H1 (cell line): ENCODE measurements around the gene S100A10. TPM values are rescaled to one million over a fixed set of nuclear protein-coding genes. Genes with fewer than 3 reads are reported as not detected.

ENCODE experiments used
- CTCF ChIA-PET: fragments of 300-600 bp; sonication (Branson Sonifier 250); formaldehyde crosslinking; loops from one replicate; lab custom pipeline; 2021; ENCODE audit not compliant: partially characterized antibody; lab: Charles Lee
- POLR2A ChIA-PET: fragments of 300-600 bp; sonication (Branson Sonifier 250); formaldehyde crosslinking; loops from one replicate; lab custom pipeline; 2021; ENCODE audit warnings: inconsistent platforms; ENCODE audit not compliant: partially characterized antibody; lab: Charles Lee
- DNase-seq, 2 experiments: peaks; one replicate each; pipeline versions ENCODE4 v3.0.0 to v3.0.0-alpha.2; 2010 to 2022; ENCODE audit warnings: low spot score in 2 of 2, low read depth in 1 of 2, mixed read lengths in 1 of 2
- FAIRE-seq: peaks from 2 replicates; lab custom pipeline; 2011; peaks lifted over from hg19 to GRCh38; lab: Jason Lieb, UNC
- H2AFZ ChIP-seq: 2 replicates; pipeline ENCODE4 v1.8.1; 2012; ENCODE audit warnings: low read length, inconsistent platforms
- H2AK5ac ChIP-seq: 2 replicates; pipeline ENCODE4 v1.6.1; 2013; ENCODE audit warnings: low read depth, low read length
- H2BK120ac ChIP-seq: replicated peaks from 2 replicates; pipeline ENCODE3; 2013; ENCODE audit warnings: low read depth, low read length, inconsistent platforms
- H2BK12ac ChIP-seq: 2 replicates; pipeline ENCODE4 v1.6.1; 2013; ENCODE audit warnings: low read depth, low read length
- H2BK15ac ChIP-seq: 2 replicates; pipeline ENCODE4 v1.6.1; 2013; ENCODE audit warnings: low read length
- H2BK20ac ChIP-seq: 2 replicates; pipeline ENCODE4 v1.6.1; 2013; ENCODE audit warnings: low read length
- H2BK5ac ChIP-seq: 2 replicates; pipeline ENCODE4 v1.6.1; 2013; ENCODE audit warnings: low read depth, low read length
- H3K14ac ChIP-seq: 2 replicates; pipeline ENCODE4 v1.6.1; 2013; ENCODE audit warnings: inconsistent platforms; ENCODE audit not compliant: insufficient read length
- H3K18ac ChIP-seq: 2 replicates; pipeline ENCODE4 v1.6.1; 2013; ENCODE audit warnings: low read length; ENCODE audit errors: extremely low read depth
- H3K23ac ChIP-seq: 2 replicates; pipeline ENCODE4 v1.6.1; 2013; ENCODE audit warnings: inconsistent platforms; ENCODE audit not compliant: insufficient read length
- H3K23me2 ChIP-seq: 2 replicates; pipeline ENCODE4 v1.6.1; 2013; ENCODE audit warnings: low read depth, low read length
- H3K27ac ChIP-seq: 2 replicates; pipeline ENCODE4 v1.6.1; 2011; ENCODE audit warnings: low read depth, low read length, inconsistent platforms
- H3K27me3 ChIP-seq, 4 experiments: replicated peaks in 1 of 4; 1 replicate in 1 of 4; 2 replicates in 3 of 4; pipeline versions ENCODE4 v1.6.1 to v1.8.1; 2011 to 2013; ENCODE audit warnings: low read length in 3 of 4, mild to moderate bottlenecking in 3 of 4, inconsistent platforms in 2 of 4, mixed read lengths in 2 of 4, moderate library complexity in 1 of 4; ENCODE audit not compliant: control insufficient read depth in 3 of 4, insufficient read depth in 3 of 4; ENCODE audit errors: extremely low read depth in 1 of 4
- H3K36me3 ChIP-seq, 4 experiments: 2 replicates each; pipeline versions ENCODE4 v1.6.1 to v1.8.1; 2011 to 2013; ENCODE audit warnings: mild to moderate bottlenecking in 4 of 4, low read length in 3 of 4, moderate library complexity in 2 of 4, control low read depth in 1 of 4, inconsistent platforms in 1 of 4; ENCODE audit not compliant: insufficient read depth in 4 of 4, control insufficient read depth in 2 of 4
- H3K4ac ChIP-seq: replicated peaks from 2 replicates; pipeline ENCODE3; 2013; ENCODE audit warnings: low read length, low read depth, mixed read lengths, inconsistent platforms; ENCODE audit not compliant: insufficient read length
- H3K4me1 ChIP-seq, 4 experiments: replicated peaks in 1 of 4; 1 replicate in 1 of 4; 2 replicates in 3 of 4; pipeline versions ENCODE4 v1.6.1 to v1.8.1; 2011 to 2013; ENCODE audit warnings: low read length in 3 of 4, inconsistent platforms in 2 of 4, mixed read lengths in 1 of 4; ENCODE audit not compliant: insufficient read depth in 4 of 4, control insufficient read depth in 3 of 4
- H3K4me2 ChIP-seq, 2 experiments: 2 replicates each; pipeline versions ENCODE4 v1.6.1 to v1.8.1; 2011 to 2013; ENCODE audit warnings: low read depth in 2 of 2, low read length in 2 of 2, control low read depth in 1 of 2, inconsistent platforms in 1 of 2, mild to moderate bottlenecking in 1 of 2; ENCODE audit not compliant: insufficient read depth in 1 of 2
- H3K4me3 ChIP-seq, 4 experiments: fragments of 200-600, 300-600 bp in 1 of 4; sonication (generic), shearing (Covaris generic), sonication (Bioruptor Twin) in 1 of 4; 2 replicates each; pipeline versions ENCODE4 v1.5.1 to v1.8.1; 2011 to 2016; ENCODE audit warnings: low read length in 4 of 4, low read depth in 3 of 4, control low read depth in 2 of 4, inconsistent platforms in 2 of 4, mild to moderate bottlenecking in 2 of 4, mixed read lengths in 1 of 4, moderate library complexity in 1 of 4; ENCODE audit not compliant: insufficient read depth in 2 of 4; ENCODE audit errors: extremely low read depth in 1 of 4
- H3K56ac ChIP-seq: replicated peaks from 2 replicates; pipeline ENCODE3; 2013; ENCODE audit warnings: low read depth, mild to moderate bottlenecking, mixed read lengths, low read length, inconsistent platforms; ENCODE audit not compliant: insufficient read length
- H3K79me1 ChIP-seq: 2 replicates; pipeline ENCODE4 v1.6.1; 2013; ENCODE audit warnings: low read depth, low read length, control low read depth
- H3K79me2 ChIP-seq, 2 experiments: 2 replicates each; pipeline versions ENCODE4 v1.6.1 to v1.8.1; 2012 to 2013; ENCODE audit warnings: low read length in 2 of 2, mild to moderate bottlenecking in 2 of 2, inconsistent platforms in 1 of 2; ENCODE audit not compliant: insufficient read depth in 2 of 2, control insufficient read depth in 1 of 2
- H3K9ac ChIP-seq, 4 experiments: replicated peaks in 1 of 4; 1 replicate in 1 of 4; 2 replicates in 3 of 4; pipeline versions ENCODE4 v1.6.1 to v1.8.1; 2011 to 2013; ENCODE audit warnings: low read depth in 3 of 4, low read length in 3 of 4, control low read depth in 2 of 4, mild to moderate bottlenecking in 2 of 4, moderate library complexity in 2 of 4, inconsistent platforms in 1 of 4; ENCODE audit errors: extremely low read depth in 1 of 4
- H3K9me3 ChIP-seq, 2 experiments: 2 replicates each; pipeline versions ENCODE4 v1.6.1 to v1.8.1; 2012 to 2013; ENCODE audit warnings: mild to moderate bottlenecking in 2 of 2, moderate library complexity in 2 of 2, control low read depth in 1 of 2, inconsistent platforms in 1 of 2, low read depth in 1 of 2, low read length in 1 of 2, mixed read lengths in 1 of 2; ENCODE audit not compliant: insufficient read depth in 2 of 2
- H4K20me1 ChIP-seq, 2 experiments: replicated peaks in 1 of 2; 2 replicates each; pipeline versions ENCODE3 to v1.8.1; 2011 to 2013; ENCODE audit warnings: inconsistent platforms in 2 of 2, low read length in 2 of 2, mild to moderate bottlenecking in 1 of 2; ENCODE audit not compliant: insufficient read depth in 2 of 2, control insufficient read depth in 1 of 2
- H4K5ac ChIP-seq: 2 replicates; pipeline ENCODE4 v1.6.1; 2013; ENCODE audit warnings: low read length, low read depth, mixed read lengths, inconsistent platforms; ENCODE audit not compliant: insufficient read length
- H4K8ac ChIP-seq: 2 replicates; pipeline ENCODE4 v1.8.0; 2013; ENCODE audit warnings: mild to moderate bottlenecking, moderate library complexity, low read length, inconsistent platforms; ENCODE audit not compliant: insufficient read depth; ENCODE audit errors: extremely low read depth
- H4K91ac ChIP-seq: replicated peaks from 2 replicates; pipeline ENCODE3; 2013; ENCODE audit warnings: low read length, mixed read lengths, inconsistent platforms; ENCODE audit not compliant: insufficient read length
- ASH2L ChIP-seq: fragments of 200-600, 300-600 bp; sonication (generic); IDR thresholded peaks from one replicate; pipeline ENCODE4 v1.7.1; 2017; ENCODE audit warnings: low read length
- BCL11A ChIP-seq, 2 experiments: IDR thresholded peaks; one replicate each; pipeline ENCODE4 v1.6.1; 2011; ENCODE audit warnings: low read depth in 2 of 2, low read length in 2 of 2, mild to moderate bottlenecking in 2 of 2
- EGR1 ChIP-seq: IDR thresholded peaks from 2 replicates; pipeline ENCODE4 v1.6.1; 2011; ENCODE audit warnings: low read depth, low read length, borderline replicate concordance
- FOSL1 ChIP-seq: IDR thresholded peaks from 2 replicates; pipeline ENCODE4 v1.6.1; 2011; ENCODE audit warnings: mild to moderate bottlenecking, low read depth, low read length, moderate library complexity; ENCODE audit not compliant: insufficient read depth
- HDAC2 ChIP-seq, 2 experiments: fragments of 300-600 bp in 1 of 2; sonication (generic) in 1 of 2; IDR thresholded peaks; 2 replicates each; pipeline ENCODE4 v1.6.1; 2011 to 2012; ENCODE audit warnings: low read depth in 2 of 2, low read length in 2 of 2, mild to moderate bottlenecking in 2 of 2, moderate library complexity in 2 of 2, borderline replicate concordance in 1 of 2, inconsistent platforms in 1 of 2
- SP1 ChIP-seq: IDR thresholded peaks from 2 replicates; pipeline ENCODE4 v1.6.1; 2011; ENCODE audit warnings: low read depth, low read length
- TAF1 ChIP-seq: IDR thresholded peaks from 2 replicates; pipeline ENCODE4 v1.6.1; 2011; ENCODE audit warnings: mild to moderate bottlenecking, low read depth, low read length
- TAF7 ChIP-seq: optimal IDR thresholded peaks from 2 replicates; pipeline ENCODE3; 2011; ENCODE audit warnings: low read depth, mild to moderate bottlenecking, inconsistent platforms, low read length, moderate library complexity, borderline replicate concordance
- WGBS, 2 experiments: shearing (Covaris generic) in 1 of 2; methylation state at CpG; one replicate each; pipeline versions ENCODE4 v1.1.6 to v1.1.7; 2013 to 2015; ENCODE audit warnings: low lambda C conversion rate in 2 of 2, mixed read lengths in 2 of 2, inconsistent platforms in 1 of 2, low coverage in 1 of 2, missing lambda C conversion rate in 1 of 2; ENCODE audit not compliant: insufficient replicate concordance in 2 of 2, insufficient coverage in 1 of 2, insufficient read length in 1 of 2; ENCODE audit errors: extremely low coverage in 1 of 2, missing lambda C conversion rate in 1 of 2; 5-methylcytosine and 5-hydroxymethylcytosine counted together
- polyA plus RNA-seq, 7 experiments: library from polyadenylated mRNA; depleted of rRNA in 3 of 7; stranded (reverse) in 5 of 7; unstranded in 2 of 7; fragments of >200 nt in 5 of 7; fragments of 200-250 nt in 2 of 7; gene quantifications; 1 replicate in 5 of 7; 2 replicates in 1 of 7; 4 replicates in 1 of 7; pipeline versions ENCODE4 v1.2.1 to v1.2.3, GENCODE V29; 2011 to 2013; ENCODE audit warnings: missing spikeins in 2 of 7, mixed read lengths in 2 of 7
- total RNA-seq: library from RNA; stranded (reverse); fragmentation: NEBNext Ultra II Directional; extraction: Animal tissue kit (Norgen Biotek cat#: 25700); gene quantifications from 2 replicates; pipeline ENCODE4 v1.2.1, GENCODE V29; 2021
- TF ChIP-seq, protein P1 (sequence below): IDR thresholded peaks from 2 replicates; pipeline ENCODE4 v1.6.1; 2012; ENCODE audit warnings: low read length, inconsistent platforms
- TF ChIP-seq, protein P2 (sequence below): IDR thresholded peaks from 2 replicates; pipeline ENCODE4 v1.6.1; 2011; ENCODE audit warnings: low read length, improper control_type of control experiment

The S100A10 gene
- total and polyA plus RNA-seq, 2 of the 8 experiments (the other 6 are each of a cell fraction or from before 2014, with no cell fraction given): 23.9 to 231 TPM

DNA sequence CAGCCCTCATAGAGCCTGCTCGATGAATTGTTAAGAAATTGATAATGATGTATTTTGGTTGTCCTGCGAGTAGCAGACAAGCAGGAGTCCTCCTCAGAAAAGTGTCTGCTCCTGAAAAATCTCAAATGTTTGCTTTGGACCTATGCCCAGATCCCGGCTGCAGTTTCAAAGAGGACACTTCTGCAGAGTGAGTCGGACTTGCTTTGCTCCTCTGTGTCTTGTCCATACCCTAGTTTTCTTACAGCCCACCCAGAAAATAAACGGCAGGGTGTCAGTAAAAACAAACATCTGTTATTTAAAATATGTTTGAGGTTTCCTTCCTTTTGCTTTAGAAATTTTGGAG is 2.8 kb downstream of the S100A10 start:
- H3K9me3 ChIP-seq: no peaks in the 10 kb centered on the region
- no peak overlapping the region for H2BK120ac ChIP-seq
- peaks cover 6% of the 10 kb centered on the region for H3K79me1 ChIP-seq
- H3K18ac ChIP-seq: no peak overlapping the region
- no peak overlapping the region for H2AFZ ChIP-seq
- H3K56ac ChIP-seq: no peak overlapping the region
- FAIRE-seq (no peak), DNase-seq (no peak)
- no peak overlapping the region for H3K27ac ChIP-seq
- TF ChIP-seq EGR1 (no peak), ASH2L (no peak), TAF1 (no peak), TAF7 (no peak), SP1 (no peak), BCL11A (IDR thresholded peaks at IDR 0.05; ENCODE audit: low read depth in 2 of 2, low read length in 2 of 2) (no peak), HDAC2 (IDR thresholded peaks at IDR 0.05; ENCODE audit: borderline replicate concordance in 1 of 2, low read depth in 2 of 2, low read length in 2 of 2) (no peak), FOSL1 (no peak)
- TF ChIP-seq, protein P1, sequence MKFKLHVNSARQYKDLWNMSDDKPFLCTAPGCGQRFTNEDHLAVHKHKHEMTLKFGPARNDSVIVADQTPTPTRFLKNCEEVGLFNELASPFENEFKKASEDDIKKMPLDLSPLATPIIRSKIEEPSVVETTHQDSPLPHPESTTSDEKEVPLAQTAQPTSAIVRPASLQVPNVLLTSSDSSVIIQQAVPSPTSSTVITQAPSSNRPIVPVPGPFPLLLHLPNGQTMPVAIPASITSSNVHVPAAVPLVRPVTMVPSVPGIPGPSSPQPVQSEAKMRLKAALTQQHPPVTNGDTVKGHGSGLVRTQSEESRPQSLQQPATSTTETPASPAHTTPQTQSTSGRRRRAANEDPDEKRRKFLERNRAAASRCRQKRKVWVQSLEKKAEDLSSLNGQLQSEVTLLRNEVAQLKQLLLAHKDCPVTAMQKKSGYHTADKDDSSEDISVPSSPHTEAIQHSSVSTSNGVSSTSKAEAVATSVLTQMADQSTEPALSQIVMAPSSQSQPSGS: no peak
- TF ChIP-seq, protein P2, sequence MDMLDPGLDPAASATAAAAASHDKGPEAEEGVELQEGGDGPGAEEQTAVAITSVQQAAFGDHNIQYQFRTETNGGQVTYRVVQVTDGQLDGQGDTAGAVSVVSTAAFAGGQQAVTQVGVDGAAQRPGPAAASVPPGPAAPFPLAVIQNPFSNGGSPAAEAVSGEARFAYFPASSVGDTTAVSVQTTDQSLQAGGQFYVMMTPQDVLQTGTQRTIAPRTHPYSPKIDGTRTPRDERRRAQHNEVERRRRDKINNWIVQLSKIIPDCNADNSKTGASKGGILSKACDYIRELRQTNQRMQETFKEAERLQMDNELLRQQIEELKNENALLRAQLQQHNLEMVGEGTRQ: no peak
- H3K4me1 ChIP-seq: peaks cover 3 to 27% (median 12%) of the 10 kb centered on the region in 4 experiments
- H3K4ac ChIP-seq: no peak overlapping the region
- H4K8ac ChIP-seq: no peak overlapping the region
- H3K23ac ChIP-seq: no peak overlapping the region
- H3K79me2 ChIP-seq: peaks cover 2 to 45% of the 10 kb centered on the region in 2 experiments; a peak in 3 of 4 replicates
- H3K36me3 ChIP-seq: peaks cover 0 to 3% (median under 1%) of the 10 kb centered on the region in 4 experiments; a peak in 4 of 8 replicates
- no peak overlapping the region for H4K91ac ChIP-seq
- no peak overlapping the region for H3K9ac ChIP-seq
- H2BK12ac ChIP-seq: no peak overlapping the region
- no peak overlapping the region for H4K5ac ChIP-seq
- peaks cover 0 to 13% (median 6%) of the 10 kb centered on the region in 4 experiments; a peak in 4 of 7 replicates for H3K27me3 ChIP-seq
- ChIA-PET POLR2A (interaction anchor here (1.0 to 2.4 kb wide), 2 partner anchors 11 to 15 kb away, joined by 3 to 12 read pairs; no protein-coding TSS in a partner anchor), CTCF (interaction anchor here (0.5 to 31.0 kb wide), 6 partner anchors 4 to 62 kb away, joined by 7 to 553 read pairs (median 158); partner anchors contain the start of gene S100A10)
- H3K23me2 ChIP-seq: peaks cover 14% of the 10 kb centered on the region
- H2BK15ac ChIP-seq: no peak overlapping the region
- H2BK5ac ChIP-seq: no peak overlapping the region
- no peak overlapping the region for H3K14ac ChIP-seq
- 86% methylated on average over 5 of the region's 5 CpGs; no CpG with 5 or more reads in 1 of the 2 experiments for WGBS, 2 experiments
- H4K20me1 ChIP-seq: peaks cover 0 to 3% of the 10 kb centered on the region in 2 experiments
- H3K4me3 ChIP-seq: no peak overlapping the region
- H3K4me2 ChIP-seq: no peak overlapping the region; a peak in 1 of 4 replicates
- no peak overlapping the region for H2AK5ac ChIP-seq
- H2BK20ac ChIP-seq: no peak overlapping the region
